ENCODE results near the gene SNRNP70.

The SNRNP70 gene

GRCh38 chr19:49102303-49102702 is 17.1 kb downstream of the SNRNP70 start:
- DNase-seq (ENCODE audit: low spot score) = no peak

DNA sequence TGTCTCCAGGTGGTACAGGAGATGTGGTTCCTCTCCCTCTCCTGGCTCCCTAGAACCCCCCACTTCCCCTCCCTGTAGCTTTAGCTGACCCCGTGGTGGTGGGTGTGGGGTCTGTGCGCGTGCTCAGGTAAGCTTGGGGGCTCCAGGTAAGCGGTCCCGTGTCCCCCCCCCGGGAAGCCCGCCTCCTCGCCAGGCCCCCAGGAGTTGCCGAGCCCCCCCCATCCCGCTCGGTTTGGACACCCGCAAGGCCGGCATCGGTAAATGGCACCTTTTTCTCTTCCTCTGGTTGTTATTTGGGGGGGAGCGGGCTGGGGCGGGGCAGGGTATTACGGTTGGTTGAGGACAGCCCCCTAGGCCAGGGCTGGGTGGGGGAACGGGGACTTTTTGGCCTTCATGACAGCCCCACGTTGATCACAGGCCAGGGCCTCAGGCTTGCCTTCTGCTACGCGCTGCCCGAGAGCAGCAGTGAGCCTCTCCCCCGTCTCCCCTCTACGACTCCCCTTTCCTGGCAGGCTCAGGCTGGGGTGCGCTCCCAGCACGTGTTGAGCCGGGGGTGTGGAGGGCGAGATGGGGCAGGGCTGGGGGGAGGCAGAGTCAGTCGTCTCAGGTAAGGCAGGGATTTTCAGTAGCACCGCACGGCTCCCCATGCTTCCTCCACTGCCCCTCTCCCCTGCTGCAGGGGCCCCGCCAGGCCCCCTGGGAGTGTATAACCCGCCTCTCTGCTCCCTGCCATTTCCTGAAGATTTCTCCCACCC is 18.3 kb downstream of the SNRNP70 start:
- DNase-seq (ENCODE audit: low spot score) = no peak

DNA sequence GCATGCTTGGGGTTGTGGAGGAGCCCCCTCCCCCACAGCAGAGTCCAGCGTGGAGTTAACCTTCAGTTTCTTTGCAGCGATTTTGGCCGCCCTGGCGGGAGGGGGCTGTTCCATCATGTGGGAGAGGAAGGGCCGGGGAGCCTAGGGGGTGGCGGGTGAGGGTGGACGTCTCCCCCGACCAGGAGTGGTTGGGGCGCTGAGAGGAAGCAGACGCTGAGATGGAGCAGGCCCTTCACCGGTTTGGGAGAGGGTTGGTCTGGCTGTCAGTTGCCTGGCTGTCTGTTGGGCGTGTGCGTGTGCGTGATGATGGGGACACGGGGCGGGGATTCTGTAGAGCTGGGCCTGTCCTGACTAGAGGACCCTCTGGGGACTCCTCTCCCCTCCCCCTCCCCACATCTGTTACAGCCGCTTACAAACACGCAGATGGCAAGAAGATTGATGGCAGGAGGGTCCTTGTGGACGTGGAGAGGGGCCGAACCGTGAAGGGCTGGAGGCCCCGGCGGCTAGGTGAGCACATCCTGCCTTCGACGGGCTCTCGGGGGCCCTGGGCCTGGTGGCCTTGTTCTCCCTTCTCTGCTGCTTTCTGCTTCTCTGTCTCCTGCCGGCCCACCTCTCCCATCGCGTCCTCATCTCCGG is 19.1 kb downstream of the SNRNP70 start:
- no peak for DNase-seq (ENCODE audit: low spot score)

DNA sequence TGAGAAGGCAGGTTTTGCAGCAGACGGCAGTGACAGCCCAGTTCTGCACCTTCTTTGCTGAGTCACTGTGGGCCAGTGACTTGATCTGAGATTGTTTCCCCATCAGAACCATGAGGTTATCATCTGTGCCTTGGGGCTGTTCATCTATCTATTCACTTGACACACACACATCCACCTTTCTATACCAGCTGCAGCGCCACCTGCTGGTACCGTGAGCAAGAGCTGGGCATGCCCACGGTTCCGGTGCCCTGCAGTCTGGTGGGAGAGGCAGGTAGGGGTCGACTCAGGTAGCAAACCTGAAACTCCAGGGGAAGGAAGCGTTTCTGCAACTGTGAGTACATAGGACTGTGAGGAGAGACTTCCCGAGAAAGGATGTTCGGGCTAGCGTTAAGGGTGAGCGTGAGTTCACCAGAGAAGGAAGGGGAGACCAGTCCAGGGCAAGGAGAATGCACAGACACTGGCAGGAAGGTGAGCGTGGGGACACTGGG is 21.4 kb downstream of the SNRNP70 start:
- peak; percentile 67 for DNase-seq (ENCODE audit: low spot score)

DNA sequence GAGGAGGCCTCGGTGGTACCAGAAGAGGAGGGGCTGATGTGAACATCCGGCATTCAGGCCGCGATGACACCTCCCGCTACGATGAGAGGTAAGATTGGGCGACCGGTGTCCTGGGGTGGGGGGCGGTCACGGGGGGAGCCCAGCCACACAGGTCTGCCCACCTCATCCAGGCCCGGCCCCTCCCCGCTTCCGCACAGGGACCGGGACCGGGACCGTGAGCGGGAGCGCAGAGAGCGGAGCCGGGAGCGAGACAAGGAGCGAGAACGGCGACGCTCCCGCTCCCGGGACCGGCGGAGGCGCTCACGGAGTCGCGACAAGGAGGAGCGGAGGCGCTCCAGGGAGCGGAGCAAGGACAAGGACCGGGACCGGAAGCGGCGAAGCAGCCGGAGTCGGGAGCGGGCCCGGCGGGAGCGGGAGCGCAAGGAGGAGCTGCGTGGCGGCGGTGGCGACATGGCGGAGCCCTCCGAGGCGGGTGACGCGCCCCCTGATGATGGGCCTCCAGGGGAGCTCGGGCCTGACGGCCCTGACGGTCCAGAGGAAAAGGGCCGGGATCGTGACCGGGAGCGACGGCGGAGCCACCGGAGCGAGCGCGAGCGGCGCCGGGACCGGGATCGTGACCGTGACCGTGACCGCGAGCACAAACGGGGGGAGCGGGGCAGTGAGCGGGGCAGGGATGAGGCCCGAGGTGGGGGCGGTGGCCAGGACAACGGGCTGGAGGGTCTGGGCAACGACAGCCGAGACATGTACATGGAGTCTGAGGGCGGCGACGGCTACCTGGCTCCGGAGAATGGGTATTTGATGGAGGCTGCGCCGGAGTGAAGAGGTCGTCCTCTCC is 22.6 kb downstream of the SNRNP70 start:
- no peak for DNase-seq (ENCODE audit: low spot score)

- DNase-seq (ENCODE audit: low spot score) = no peak
Measured at GRCh38 chr19:49109051-49109450, 23.8 kb downstream of the SNRNP70 start.

DNA sequence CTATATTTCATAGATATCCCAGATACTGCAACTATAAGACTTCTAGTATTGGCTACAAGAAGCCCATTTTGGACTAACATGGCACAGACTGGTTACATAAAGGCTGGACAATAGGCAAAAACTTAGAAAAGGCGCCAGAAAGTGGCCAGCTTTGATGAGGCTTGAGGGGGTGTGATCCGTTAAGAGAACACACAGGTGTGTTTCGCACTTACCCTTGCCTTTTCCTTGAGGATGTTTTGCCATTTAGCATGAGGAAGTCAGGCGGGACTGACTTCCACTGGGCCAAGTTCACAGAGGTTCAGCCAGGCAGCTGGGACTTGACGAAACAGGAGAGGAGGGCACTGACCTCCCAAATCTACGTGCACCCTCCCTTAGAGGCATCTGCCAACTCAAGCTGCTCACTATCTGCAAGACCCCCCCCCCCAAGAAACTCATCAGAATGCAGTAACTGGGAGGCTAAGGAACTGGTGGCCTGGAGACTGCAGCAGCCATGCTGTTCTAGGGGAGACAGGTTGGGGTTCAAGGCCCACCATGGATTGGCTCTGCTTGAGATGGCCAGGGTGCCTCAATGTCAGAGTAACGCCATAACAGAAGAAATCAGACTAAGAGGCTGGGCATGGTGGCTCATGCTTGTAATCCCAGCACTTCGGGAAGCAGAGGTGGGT is 24.4 kb downstream of the SNRNP70 start:
- no peak for DNase-seq (ENCODE audit: low spot score)

DNA sequence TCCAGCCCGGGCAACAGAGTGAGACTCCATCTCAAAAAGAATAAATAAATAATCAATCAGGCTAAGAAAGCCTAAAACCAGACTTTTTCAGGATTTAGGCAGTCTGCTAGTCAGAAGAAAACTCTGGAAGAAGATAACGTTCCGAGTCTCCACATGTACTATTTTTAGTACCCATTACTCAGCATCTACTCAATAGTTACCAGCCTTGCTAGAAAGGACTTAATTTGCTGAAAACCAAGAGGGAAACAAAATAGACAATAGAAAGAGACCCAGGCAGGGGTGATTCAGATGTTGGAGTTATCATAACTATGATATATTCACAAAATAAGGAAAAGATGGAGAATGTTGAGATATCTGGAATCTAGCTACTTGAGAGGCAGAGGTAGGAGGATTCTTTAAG is 25.3 kb downstream of the SNRNP70 start:
- no peak for DNase-seq (ENCODE audit: low spot score)

DNA sequence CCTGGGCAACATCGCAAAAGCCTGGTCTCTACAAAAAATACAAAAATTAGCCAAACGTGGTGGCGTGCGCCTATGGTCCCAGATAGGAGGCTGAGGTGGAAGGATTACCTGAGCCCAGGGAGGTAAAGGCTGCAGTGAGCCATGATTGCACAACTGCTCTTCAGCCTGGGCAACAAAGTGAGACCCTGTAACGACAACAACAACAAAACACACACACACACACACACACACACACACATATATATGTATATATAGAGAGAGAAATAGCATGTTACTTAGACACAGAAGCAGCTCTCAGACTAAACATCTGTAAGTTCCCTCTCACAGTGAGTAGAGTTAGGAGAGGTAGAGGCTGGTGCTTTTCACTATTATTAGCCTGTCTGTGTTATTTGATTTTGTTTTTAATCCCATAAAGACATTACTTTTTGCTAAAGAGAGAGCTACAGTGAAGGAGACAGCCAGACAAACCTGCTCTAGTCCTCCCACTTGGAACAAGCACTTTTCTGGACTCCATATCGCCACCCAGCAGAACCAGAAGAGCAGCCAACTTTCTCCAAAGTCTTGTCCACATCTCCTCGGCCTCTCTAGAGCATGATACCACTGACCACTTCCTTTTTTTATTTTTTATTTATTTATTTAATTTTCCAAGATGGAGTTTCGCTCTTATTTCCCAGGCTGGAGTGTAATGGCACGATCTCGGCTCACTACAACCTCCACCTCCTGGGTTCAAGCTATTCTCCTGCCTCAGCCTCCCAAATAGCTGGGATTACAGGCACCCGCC is 26.2 kb downstream of the SNRNP70 start:
- DNase-seq (ENCODE audit: low spot score) = no peak

DNA sequence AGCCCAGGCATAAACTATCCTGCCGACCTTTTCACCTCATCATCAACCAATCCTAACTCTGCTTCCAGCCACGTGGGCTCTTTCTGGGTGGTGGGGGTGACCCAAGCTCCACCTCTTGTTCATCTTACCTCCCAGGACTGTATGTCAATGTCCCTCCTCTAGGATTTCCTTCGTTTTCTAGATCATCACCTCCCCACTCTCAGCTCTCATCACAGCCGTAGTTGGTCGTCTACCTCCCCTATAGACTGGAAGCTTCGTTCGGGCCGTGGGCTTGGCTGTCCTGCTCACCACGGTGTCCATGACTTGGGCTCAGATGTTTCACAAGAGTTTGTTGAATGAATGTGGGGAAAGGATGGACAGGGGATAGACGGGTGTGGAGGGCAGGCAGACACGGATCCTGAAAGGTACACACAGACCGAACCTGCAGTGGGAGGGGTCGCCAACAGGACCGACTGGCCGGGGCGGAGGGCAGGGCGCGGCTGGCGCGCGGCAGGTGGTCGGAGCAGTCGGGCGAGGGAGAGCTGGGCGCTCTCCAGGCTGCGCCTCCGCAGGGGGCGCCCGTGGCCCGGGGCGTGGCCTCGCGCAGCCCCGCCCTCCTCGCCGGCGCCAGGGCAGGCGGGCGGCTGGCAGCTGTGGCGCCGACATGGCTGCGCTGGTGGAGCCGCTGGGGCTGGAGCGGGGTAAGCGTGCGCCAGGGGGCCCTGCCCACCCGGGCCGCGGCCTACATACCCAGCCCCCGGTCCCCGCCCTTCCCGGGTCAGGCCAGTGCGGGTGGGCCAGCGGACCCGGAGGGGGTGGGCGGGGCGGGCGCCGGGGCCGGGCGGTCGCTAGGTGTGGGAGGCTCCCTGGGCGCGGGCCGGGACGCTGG is 28.7 kb downstream of the SNRNP70 start, which contains the start of gene LIN7B:
Gene LIN7B (plus strand): TSS at position 609 of the 868 bp plus-strand sequence. CDS start 35 bp downstream, at position 644.
- DNase-seq (ENCODE audit: low spot score) = peak; percentile 79

DNA sequence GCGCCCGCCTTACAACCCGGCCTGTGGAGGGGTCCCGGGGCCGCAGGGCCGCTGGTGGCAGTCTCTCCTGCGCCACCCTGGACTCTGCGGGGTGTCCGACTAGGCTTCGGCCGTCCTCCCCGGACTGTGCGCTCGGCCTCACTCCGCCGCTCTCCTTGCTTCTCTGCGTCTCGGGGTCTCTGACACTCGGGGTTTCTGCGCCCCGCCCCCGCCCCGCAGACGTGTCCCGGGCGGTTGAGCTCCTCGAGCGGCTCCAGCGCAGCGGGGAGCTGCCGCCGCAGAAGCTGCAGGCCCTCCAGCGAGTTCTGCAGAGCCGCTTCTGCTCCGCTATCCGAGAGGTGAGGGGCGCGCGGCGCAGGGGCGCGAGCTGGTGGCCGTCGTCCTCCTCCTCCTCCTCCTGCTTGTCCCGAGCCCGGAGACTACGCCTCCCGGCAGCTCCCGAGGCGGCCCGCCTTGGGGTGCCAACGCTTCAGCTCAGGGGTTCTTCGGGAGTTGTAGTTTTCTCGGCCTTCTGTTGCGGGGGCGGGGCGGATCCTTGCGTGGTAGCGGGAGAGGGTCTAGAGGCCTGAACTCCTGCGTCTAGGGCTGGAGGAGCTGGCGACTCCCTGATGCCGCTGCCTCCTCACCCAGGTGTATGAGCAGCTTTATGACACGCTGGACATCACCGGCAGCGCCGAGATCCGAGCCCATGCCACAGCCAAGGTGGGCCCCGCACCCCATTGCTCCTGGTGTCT is 29.5 kb downstream of the SNRNP70 start:
- peak; percentile 87 for DNase-seq (ENCODE audit: low spot score)

- DNase-seq (ENCODE audit: low spot score) = no peak
Measured at GRCh38 chr19:49116544-49116943, 31.3 kb downstream of the SNRNP70 start.

- DNase-seq (ENCODE audit: low spot score) = no peak
Measured at GRCh38 chr19:49117677-49118564, 32.7 kb downstream of the SNRNP70 start.

DNA sequence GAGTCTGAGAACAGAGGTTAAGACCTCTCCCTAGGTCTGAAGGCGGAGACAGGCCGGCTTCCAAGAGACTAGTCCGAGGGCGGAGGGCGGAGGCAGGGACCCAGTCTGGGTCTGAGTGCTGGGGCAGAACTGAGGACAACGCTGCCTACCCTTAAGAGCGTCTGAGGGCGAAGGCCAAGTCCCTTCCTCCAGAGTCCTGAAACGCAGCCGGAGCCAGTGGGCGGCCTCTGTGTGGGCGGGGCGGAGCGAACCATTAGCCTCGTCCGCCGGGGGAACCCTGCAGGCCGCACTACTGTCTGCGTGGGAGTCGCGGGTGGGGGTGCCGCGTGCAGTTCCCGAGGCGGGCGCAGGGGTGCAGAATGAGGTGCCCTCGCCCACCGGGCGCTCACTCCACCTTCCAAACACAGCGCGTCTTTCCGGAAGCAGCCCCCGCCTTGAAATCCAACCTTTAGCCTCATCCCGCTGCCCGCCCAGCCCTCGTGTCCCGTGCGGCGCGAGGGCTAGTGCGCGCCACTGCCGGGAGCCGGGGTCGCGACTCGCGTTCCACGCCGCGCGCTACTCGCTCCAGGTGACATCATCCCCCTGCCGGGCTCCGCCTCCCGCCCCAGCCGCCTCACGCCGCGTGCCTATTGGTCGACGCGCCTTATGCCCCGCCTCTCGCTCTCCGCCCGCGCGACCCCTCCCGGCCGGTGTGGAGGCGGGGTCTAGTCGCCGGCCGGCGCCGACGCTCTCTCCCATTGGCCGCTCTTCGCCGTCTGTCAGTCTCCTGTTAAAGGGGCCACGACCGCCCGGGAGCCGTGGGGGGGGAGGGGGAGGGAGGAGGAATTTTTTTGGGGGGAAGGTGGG is 33.5 kb downstream of the SNRNP70 start, which contains the start of gene C19orf73:
Gene C19orf73 (minus strand): TSS at position 579 of the 846 bp plus-strand sequence. CDS start 121 bp downstream, at position 458.
- DNase-seq (ENCODE audit: low spot score) = peak; percentile 99

- DNase-seq (ENCODE audit: low spot score) = peak; percentile 62
Measured at GRCh38 chr19:49119411-49120324, 34.4 kb downstream of the SNRNP70 start, which contains the start of gene PPFIA3. TSS of gene PPFIA3 (plus strand) at chr19:49119544. CDS start at chr19:49127874, 8,330 bp downstream.

- no peak for DNase-seq (ENCODE audit: low spot score)
Measured at GRCh38 chr19:49120325-49120683, 35.1 kb downstream of the SNRNP70 start.
